AG04450 (cell line): ENCODE measurements around the gene FLCN. TPM values are rescaled to one million over a fixed set of nuclear protein-coding genes. Genes with fewer than 3 reads are reported as not detected.

Experiments used
- CTCF ChIA-PET: fragments of 300-600, 350-600 bp; formaldehyde crosslinking; extraction: SDS; loops from one replicate; lab custom pipeline; 2022; ENCODE audit warnings: antibody characterized with exemption, inconsistent platforms; lab: Charles Lee
- POLR2A ChIA-PET: fragments of 350-600 bp; formaldehyde crosslinking; extraction: SDS; loops from one replicate; lab custom pipeline; 2021; ENCODE audit warnings: antibody characterized with exemption, inconsistent platforms; lab: Yijun Ruan, JAX
- DNase-seq: peaks from one replicate; pipeline ENCODE4 v3.0.0-alpha.2; 2011; ENCODE audit warnings: low read depth, low spot score
- H3K27ac ChIP-seq: one replicate; pipeline ENCODE4 v1.5.1; 2012; ENCODE audit warnings: low read depth, low read length, control low read depth
- H3K27me3 ChIP-seq: one replicate; pipeline ENCODE4 v1.6.0; 2012; ENCODE audit warnings: low read length; ENCODE audit not compliant: control insufficient read depth, insufficient read depth
- H3K4me3 ChIP-seq: 2 replicates; pipeline ENCODE4 v1.5.1; 2011; ENCODE audit warnings: mild to moderate bottlenecking, low read depth, low read length, control low read depth
- H3K9me3 ChIP-seq: 2 replicates; pipeline ENCODE4 v1.5.1; 2012; ENCODE audit warnings: low read length; ENCODE audit not compliant: control insufficient read depth, insufficient read depth
- CTCF ChIP-seq: IDR thresholded peaks from 2 replicates; pipeline ENCODE4 v1.5.1; 2011; ENCODE audit warnings: low read depth, low read length, control low read depth, inconsistent platforms
- polyA plus RNA-seq: library from polyadenylated mRNA; depleted of rRNA; stranded (reverse); fragments of >200 nt; gene quantifications from 2 replicates; pipeline ENCODE4 v1.2.3, GENCODE V29; 2011

The FLCN gene
- polyA plus RNA-seq, 1 experiment = 13.7 TPM

DNA sequence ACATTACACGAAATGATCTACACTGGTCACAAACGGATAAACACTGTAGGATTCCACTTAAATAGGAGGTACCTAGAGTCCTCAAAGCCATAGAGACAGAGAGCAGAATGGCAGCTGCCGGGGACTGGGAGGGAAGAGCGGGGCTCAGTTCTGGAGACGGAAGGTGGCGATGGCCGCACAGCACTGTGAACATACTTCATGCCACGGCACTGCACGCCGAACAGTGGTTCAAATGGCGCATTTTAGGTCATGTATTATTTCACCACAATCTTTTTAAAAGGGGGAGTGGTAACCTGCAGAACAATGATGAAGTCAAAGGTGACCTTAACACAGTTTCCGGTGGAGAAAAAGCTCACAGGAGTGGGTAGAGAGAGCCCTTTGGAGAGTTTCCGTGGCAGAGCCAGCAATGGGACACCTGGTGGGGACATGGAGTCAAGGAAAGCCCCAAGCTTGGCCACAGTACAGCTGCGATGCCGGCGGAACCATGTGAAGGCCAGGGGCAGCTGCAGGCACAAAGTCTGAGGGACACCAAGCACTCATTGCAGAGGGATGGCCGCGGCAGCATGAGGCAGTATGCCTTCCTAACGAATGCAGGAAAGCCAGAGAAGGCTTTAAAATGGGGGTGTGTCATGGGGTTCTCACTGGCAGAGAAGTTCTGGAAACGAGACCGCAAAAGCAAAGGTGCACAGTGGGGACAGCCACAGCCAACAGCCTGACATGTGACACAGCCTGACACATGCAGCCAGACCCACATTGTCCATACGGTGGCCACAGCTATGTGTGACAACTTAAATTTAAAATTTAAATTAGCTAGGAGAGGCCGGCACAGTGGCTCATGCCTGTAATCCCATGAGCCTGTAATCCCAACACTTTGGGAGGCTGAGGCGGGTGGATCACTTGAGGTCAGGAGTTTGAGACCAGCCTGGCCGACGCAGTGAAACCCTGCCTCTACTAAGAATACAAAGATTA lies 7.3 kb downstream of the FLCN start:
- no peak overlapping the region for H3K27ac ChIP-seq
- no peak overlapping the region for H3K4me3 ChIP-seq
- H3K27me3 ChIP-seq = no peaks in the 10 kb centered on the region
- no peak for TF ChIP-seq CTCF
- CTCF ChIA-PET = interaction anchor here (0.7 kb wide), 1 partner anchor 109 kb away, joined by 5 read pairs; no protein-coding TSS in a partner anchor
- no peak for DNase-seq
- POLR2A ChIA-PET = no interaction called here
- no peaks in the 10 kb centered on the region for H3K9me3 ChIP-seq

- H3K27ac ChIP-seq = no peak overlapping the region
- no peaks in the 10 kb centered on the region for H3K27me3 ChIP-seq
- H3K4me3 ChIP-seq = no peak overlapping the region
- CTCF ChIA-PET = no interaction called here
- no peak for DNase-seq
- POLR2A ChIA-PET = no interaction called here
- no peaks in the 10 kb centered on the region for H3K9me3 ChIP-seq
- TF ChIP-seq CTCF = no peak
These were observed 8.3 kb downstream of the FLCN start for GRCh38 chr17:17228521-17229279.

DNA sequence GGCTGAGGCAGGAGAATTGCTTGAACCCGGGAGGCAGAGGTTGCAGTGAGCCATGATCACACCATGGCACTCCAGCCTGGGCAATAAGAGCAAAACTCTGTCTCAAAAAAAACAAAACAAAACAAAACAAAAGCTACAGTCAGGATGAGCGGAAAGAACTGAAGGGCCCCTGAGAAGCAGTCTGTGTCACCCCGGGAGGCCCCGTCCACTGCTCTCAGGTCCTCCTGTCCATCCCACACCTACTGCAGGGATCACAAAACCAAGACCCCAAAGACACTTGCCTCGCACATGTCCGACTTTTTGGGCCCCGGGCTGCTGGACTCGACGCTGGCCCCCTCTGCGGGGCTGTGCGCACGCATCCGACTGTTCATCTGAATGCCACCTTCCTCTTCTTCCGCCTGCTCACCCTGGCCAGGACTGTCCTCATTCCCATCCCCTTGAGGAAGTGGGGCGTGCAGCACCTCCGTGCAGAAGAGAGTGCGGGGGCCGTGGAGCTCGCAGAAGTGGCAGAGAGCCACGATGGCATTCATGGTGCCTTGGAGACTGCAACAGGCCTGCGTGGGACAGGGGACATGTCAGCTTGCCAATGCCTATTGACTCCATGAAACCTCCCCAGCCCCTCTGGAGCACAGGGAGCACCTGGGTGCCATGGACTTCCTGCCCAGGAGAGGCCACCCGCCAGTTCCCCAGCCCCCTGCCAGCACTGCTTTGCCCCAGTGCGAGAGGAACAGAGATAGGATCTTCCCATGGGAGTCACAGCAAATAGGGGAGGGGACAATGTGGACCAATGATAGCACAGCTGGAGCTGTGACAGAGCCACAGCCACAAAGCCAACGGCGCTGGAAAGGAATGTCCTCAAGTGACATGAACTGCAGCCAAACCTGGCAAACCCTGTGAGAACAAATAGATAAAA lies 9.1 kb downstream of the FLCN start:
- Histone ChIP-seq H3K27me3 (no peaks in the 10 kb centered on the region), H3K9me3 (no peaks in the 10 kb centered on the region), H3K27ac (no peak overlapping the region), H3K4me3 (no peak overlapping the region)
- ChIA-PET POLR2A (no interaction called here), CTCF (no interaction called here)
- TF ChIP-seq CTCF = no peak
- DNase-seq = no peak

- DNase-seq = no peak
- TF ChIP-seq CTCF = no peak
- no peak overlapping the region for H3K27ac ChIP-seq
- POLR2A ChIA-PET = interaction anchor here (0.7 kb wide), 1 partner anchor 19 kb away, joined by 9 read pairs; no protein-coding TSS in a partner anchor
- H3K9me3 ChIP-seq = no peaks in the 10 kb centered on the region
- CTCF ChIA-PET = no interaction called here
- H3K27me3 ChIP-seq = no peaks in the 10 kb centered on the region
- no peak overlapping the region for H3K4me3 ChIP-seq
These were observed 10.3 kb downstream of the FLCN start for GRCh38 chr17:17226451-17227265.
